Measurements from ENCODE around the gene TMEM178B. TPM values are rescaled to one million over a fixed set of nuclear protein-coding genes. Genes with fewer than 3 reads are reported as not detected.
"Not testable (repeated sequence)": the region's sequence is repeated elsewhere in the genome, so short reads cannot be mapped to it uniquely, and the experiment has no call there.

Gene TMEM178B
- polyA plus RNA-seq (ENCODE audit: insufficient read length in 4 of 4), result under 1 TPM; 0.21 to 0.76 (median 0.54) TPM

- no peak for DNase-seq (ENCODE audit: low read depth in 4 of 4, low spot score in 3 of 4)
Measured at GRCh38 chr7:141073641-141074161, at the start of gene TMEM178B. TMEM178B (plus strand) TSS chr7:141074064.

DNA sequence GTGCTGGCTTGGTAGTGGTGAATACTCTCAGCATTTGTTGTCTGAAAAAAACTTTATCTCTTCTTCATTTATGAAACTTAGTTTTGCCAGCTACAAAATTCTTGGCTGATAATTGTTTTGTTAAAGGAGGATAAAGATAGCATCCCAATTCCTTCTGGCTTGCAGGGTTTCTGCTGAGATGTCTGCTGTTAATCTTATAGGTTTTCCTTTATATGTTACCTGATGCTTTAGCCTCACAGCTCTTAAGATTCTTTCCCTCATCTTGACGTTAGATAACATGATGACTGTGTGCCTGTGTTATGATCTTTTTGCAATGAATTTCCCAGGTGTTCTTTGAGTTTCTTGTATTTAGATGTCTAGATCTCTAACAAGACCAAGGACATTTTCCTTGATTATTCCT is 49.2 kb upstream of the TMEM178B start:
- no peak for DNase-seq (ENCODE audit: low read depth in 4 of 4, low spot score in 3 of 4)

DNA sequence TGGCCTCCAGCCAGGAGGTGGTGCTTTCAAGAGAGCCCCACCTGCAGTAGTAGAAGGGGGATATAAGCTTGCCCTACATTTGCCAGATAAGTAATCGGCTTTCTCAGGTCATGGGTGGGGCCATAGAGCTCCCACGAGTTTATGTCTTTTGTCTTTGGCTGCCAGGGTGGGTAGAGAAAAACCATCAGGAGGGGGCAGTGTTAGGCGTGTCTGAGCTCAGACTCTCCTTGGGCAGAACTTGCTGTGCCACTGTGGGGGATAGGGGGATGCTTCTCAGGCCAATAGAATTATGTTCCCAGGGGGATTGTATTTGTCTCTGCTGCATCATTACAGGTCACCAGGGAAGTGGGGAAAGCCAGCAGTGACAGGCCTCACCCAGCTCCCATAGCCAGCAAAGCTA is 46.8 kb upstream of the TMEM178B start:
- DNase-seq (ENCODE audit: low read depth in 4 of 4, low spot score in 3 of 4), result no peak

DNA sequence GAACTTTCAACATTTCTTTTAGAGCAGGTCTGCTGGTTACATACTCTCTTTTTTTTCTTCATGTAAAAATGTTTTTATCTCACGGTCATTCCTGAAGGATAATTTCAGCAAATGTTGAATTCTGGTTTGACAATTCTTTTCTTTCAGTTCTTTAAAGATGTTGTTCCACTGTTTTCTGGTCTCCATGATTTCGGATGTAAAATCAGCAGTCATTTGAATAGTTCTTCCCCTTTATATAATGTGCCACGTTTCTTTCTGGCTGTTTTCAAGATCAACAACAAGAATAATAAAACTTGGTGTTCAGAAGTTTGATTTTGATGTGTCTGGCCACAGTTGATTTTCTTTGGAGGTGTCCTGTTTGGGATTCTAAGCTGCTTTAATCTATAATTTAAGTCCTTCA is 45.1 kb upstream of the TMEM178B start:
- DNase-seq (ENCODE audit: low read depth in 4 of 4, low spot score in 3 of 4), result no peak

- not testable (repeated sequence) for DNase-seq (ENCODE audit: low read depth in 4 of 4, low spot score in 3 of 4)
Measured at GRCh38 chr7:141032539-141033323, 41.1 kb upstream of the TMEM178B start.

DNA sequence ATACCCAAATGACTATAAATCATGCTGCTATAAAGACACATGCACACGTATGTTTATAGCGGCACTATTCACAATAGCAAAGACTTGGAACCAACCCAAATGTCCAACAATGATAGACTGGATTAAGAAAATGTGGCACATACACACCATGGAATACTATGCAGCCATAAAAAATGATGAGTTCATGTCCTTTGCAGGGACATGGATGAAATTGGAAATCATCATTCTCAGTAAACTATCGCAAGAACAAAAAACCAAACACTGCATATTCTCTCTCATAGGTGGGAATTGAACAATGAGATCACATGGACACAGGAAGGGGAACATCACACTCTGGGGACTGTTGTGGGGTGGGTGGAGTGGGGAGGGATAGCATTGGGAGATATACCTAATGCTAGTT is 35.8 kb upstream of the TMEM178B start:
- not testable (repeated sequence) for DNase-seq (ENCODE audit: low read depth in 4 of 4, low spot score in 3 of 4)

DNA sequence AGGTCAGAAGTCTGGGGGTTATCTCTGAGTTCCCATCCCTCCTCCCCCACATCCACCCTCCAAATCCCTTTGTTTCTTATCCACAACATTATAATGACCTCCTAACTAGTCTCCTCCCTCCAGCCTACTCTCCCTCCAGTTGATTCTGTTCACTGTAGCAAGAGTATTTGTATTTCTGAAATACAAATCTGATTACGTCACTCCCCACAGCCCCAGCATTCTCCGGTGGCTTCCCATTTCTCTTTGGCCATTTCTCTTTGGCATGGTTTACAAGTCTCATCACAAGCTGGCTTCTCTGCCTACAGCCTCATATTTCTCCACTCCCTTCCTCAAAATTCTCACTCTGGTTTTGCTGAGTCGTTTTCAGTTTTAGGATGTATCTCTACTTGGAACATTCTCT is 34.5 kb upstream of the TMEM178B start:
- DNase-seq (ENCODE audit: low read depth in 4 of 4, low spot score in 3 of 4), result no peak

DNA sequence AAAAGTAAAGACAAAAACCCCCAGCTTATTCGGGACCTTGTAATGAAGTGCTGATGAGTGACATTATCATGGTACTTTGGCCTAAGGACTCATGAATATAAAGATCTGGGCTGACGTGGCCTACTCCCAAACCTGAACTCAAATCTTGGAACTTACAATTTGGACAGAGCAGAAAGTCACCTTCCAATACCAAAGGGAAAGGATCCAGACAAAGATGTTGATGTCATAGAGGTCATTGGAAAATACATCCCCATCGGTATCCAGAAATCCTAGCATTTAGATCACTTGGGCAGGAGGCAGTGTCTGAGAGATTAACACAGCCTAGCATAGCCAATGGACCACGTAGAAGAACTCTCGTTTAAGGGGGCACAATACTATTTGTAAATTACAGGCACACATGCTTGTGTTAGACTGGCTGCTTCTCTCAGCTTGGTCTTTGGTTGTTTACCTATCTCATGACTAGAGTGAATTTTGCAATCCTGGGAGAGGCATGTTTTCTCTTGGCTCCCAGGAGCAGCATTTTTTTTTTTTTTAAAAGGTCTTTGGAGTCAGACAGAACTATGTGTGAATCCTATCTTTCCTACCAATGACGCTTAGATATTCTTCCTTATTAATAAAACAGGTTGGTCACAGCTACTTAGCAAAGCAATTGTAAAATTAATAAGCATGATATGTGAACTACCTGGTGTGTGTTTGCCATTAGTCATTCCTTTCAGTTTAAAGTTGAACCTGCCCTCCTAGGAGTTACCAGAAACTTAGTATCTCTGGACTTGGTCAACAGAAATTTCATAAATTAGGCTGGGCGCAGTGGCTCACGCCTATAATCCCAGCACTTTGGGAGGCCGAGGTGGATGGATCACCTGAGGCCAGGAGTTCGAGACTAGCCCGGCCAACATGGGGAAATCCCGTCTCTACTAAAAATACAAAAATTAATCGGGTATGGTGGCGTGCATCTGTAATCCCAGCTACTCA is 31.4 kb upstream of the TMEM178B start:
- DNase-seq (ENCODE audit: low read depth in 4 of 4, low spot score in 3 of 4), result no peak

DNA sequence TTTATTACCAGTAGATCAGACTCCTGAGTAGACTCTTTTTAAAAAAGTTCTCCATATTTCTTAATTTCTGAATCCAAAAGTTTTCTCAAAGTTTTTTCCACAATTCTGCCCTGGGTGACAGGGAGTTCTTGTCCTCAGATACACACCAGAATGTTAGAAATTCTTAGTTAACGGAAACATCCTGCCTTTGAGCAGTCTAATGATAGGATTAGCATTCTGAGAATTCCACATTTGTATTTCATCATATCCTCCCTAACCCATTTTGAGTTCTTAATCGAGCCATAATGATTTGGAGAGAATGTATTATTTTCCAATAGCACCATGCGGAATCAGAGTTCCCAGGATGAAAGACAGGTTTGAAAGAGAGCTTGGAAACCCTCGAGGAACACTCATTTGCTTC is 30.2 kb upstream of the TMEM178B start:
- DNase-seq (ENCODE audit: low read depth in 4 of 4, low spot score in 3 of 4), result no peak

GRCh38 chr7:141045126-141045841 is 28.6 kb upstream of the TMEM178B start:
- DNase-seq (ENCODE audit: low read depth in 4 of 4, low spot score in 3 of 4), result no peak

DNA sequence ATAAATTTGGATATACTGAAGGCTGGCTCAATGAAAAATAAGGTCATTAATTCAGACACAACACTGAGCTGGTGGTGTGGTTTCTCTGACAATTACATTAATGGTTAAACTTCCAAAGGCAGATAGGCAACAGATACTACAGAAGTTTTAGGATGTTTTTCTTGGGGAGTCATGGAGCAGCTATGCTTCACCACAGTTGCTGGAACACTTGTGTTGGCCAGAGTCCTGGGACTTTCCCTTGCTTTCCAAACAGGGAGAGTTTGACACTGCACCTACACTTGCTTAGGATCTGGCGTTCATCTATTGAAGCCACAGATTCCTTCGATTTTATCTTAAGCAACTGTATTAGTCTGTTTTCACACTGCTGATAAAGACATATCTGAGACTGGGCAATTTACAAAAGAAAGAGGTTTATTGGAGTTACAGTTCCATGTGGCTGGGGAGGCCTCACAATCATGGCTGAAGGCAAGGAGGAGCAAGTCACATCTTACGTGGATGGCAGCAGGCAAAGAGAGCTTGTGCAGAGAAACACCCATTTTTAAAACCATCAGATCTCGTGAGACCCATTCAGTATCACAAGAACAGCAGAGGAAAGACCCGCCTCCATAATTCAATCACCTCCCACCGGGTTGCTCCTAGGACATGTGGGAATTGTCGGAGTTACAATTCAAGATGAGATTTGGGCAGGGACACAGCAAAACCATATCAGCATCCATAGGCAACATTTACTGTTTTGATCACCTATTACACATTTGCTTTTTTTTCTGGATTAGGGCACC is 27.8 kb upstream of the TMEM178B start:
- DNase-seq (ENCODE audit: low read depth in 4 of 4, low spot score in 3 of 4), result no peak

- no peak for DNase-seq (ENCODE audit: low read depth in 4 of 4, low spot score in 3 of 4)
Measured at GRCh38 chr7:141053626-141054025, 20.2 kb upstream of the TMEM178B start.

DNA sequence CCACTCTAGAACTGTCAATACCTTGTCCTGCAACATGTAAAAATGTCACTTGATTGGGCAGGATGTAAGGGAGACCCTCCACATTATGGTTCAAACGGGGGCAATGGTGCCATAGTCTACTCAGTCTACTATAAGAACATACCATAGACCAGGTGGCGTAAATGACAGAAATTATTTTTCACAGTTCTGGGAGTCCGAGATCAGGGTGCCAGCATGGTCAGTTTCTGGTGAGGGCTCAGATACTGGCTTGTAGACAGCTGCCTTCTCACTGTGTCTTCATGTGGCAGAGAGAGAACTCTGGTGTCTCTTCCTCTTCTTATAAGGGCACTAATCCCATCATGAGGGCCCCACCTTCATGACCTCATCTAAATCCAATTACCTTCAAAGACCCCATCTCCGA is 18.7 kb upstream of the TMEM178B start:
- no peak for DNase-seq (ENCODE audit: low read depth in 4 of 4, low spot score in 3 of 4)

DNA sequence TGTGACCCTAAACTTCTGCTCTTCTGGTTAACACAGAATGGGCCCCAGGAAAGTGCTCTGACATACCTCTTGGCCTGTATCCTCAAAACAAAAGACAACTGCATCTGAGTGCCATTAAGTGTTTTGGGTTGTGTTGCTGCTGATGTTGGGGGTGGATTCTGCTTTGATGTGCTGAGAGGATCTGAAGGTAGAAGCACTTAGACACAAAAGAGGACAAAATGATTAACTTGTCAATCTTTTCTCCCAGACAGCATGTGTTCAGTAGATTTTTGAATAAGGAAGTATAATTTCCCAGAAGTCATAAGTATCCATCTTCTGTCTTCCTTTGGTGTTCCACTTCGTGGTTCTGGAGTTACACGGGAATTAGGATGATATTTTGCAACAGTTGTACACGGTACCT is 16.1 kb upstream of the TMEM178B start:
- DNase-seq (ENCODE audit: low read depth in 4 of 4, low spot score in 3 of 4), result no peak

GRCh38 chr7:141067856-141068255 is 6.0 kb upstream of the TMEM178B start:
- DNase-seq (ENCODE audit: low read depth in 4 of 4, low spot score in 3 of 4), result not testable (repeated sequence)

DNA sequence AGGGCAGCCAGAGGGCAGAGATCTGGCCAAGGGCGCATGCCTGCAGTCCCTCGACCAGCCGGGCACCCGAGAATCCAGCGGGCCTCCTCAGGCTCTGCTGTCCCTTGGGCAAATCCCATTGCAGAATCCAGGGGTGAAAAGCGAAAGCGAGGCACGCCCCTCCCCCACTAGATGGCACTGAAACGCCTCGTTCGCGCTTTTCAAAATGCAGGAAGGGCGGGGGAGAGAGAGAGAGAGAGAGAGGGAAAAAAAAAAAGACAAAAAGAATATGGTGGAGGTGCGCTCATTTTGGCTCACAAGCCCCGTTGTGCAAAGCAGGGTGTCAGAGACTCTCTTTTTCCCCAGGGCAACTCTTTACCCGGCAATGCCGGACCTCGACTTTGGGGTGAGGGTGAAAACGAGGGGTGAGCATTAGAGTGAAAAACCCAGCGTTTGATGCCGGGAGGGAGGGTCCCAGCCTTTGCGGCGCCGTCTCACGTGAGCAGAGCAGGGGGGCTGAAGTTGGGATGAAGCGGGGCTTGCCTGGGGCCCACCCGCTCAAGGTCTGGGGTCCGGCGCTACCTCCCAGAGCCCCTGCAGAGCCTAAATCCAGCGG is 2.5 kb upstream of the TMEM178B start:
- no peak for DNase-seq (ENCODE audit: low read depth in 4 of 4, low spot score in 3 of 4)

DNA sequence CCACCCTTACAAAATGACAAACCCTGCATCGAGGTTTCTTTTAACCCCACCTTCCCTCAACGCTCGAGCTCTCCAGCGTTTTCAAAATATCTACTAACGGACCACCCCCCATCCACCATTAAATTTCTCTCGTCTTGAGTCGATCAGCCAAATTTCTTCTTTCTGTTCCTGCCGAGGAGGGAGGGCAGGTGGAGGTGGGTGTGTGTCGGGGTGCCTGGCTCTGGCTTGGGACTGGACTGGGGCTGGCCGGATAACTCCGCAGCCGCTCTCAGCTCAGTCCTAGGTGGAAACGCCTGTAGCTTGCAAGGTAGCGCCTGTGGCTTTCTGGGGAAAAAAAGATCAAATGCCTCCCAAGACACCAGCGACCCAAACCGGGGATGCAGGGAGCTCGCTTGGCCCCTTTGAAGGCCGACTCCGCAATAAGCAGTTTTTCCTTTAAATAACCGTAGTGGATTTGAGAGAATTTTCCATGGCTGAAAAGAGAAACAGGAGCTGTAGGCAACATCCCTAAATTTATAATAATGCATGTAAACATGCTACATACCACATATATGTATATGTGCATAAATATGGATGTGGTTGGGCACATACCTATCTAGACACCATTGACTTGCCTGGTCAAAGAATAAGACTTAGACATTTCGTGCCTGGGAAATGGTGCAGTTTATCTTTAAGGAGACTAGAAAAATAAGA is 1.9 kb upstream of the TMEM178B start:
- DNase-seq (ENCODE audit: low read depth in 4 of 4, low spot score in 3 of 4), result no peak

DNA sequence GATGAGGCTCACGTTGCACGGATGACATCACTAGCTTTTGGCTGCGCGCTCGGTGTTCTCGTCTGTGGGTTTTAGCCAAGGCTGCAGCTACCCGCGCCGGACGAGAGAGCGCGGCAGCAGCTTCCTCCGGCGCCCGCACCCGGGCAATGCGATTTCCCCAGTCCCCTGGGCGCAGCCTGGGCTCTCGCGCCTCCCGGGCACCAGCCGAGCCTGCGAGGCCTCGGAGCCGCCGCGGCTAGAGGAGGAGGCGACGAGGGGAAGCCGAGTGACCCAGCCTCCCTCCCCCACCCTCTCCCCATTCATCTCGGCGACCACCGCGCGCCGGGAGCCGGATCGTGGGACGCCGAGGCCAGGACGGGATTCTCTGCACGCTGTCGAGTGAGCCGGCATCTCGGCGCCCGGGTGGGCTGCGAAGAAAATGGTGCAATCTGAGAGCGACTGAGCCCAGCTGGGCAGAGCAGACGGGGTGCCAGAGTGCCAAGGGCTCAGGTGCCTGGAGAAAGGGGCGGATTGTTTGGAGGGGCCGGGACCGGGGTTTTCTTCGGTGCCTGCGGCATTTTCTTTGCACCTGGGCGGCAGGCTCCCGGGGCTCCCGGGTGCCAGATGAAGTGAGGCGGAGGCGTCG is 1.2 kb upstream of the TMEM178B start:
- DNase-seq (ENCODE audit: low read depth in 4 of 4, low spot score in 3 of 4), result no peak

Data from left renal pelvis (tissue), 4 donors.